Stimulated activated CD8-positive, alpha-beta memory T cell treated with anti-CD3 and anti-CD28 coated beads, Interleukin-15, amount 100 ng/mL, for 4 hours (primary cell): ENCODE data around the gene HIPK3.
"Not testable (repeated sequence)": the region's sequence is repeated elsewhere in the genome, so short reads cannot be mapped to it uniquely, and the experiment has no call there.

ENCODE experiments used
- DNase-seq, 2 donors: peaks; one replicate each; pipeline ENCODE4 v3.0.0-alpha.2; 2020; ENCODE audit warnings: low read depth in 2 of 2

Gene HIPK3

GRCh38 chr11:33303541-33303940 lies 46.4 kb downstream of the HIPK3 start:
- DNase-seq = no peak

DNA sequence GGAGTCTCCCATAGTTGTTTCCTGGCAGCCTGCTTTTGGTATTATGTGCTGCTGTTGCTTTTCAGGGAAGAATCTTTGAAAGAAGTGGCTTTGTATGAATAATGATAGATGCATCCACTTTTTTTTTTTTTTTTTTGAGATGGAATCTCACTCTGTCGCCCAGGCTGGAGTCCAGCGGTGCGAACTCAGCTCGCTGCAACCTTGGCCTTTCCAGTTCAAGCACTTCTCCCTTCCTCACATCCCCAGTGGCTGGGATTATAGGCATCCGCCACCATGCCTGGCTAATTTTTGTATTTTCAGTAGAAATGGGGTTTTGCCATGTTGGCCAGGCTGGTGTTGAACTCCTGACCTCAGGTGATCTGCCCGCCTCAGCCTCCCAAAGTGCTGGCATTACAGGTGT lies 49.6 kb downstream of the HIPK3 start:
- not testable (repeated sequence) for DNase-seq

DNA sequence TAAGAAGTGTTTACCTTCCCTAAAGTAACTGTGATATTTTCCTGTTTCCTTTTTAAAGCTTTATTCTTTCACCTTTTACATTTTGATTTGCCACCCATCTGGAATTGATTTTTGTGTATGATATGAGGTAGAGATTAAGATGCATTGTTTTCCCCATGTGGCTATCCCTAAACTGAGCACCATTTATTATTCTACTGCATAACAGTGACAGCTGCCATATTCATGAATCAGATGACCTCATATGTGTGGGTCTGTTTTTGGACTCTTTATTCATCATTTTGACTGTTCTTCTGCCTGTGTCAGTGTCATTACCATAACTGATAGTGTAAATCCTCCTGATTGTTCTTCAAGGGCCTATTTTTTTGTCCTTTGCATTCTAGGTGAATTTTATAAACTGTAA lies 50.8 kb downstream of the HIPK3 start:
- no peak for DNase-seq

- DNase-seq = no peak
Observed at GRCh38 chr11:33309118-33309517, 51.9 kb downstream of the HIPK3 start.

GRCh38 chr11:33310720-33311500 lies 53.7 kb downstream of the HIPK3 start:
- DNase-seq = no peak

DNA sequence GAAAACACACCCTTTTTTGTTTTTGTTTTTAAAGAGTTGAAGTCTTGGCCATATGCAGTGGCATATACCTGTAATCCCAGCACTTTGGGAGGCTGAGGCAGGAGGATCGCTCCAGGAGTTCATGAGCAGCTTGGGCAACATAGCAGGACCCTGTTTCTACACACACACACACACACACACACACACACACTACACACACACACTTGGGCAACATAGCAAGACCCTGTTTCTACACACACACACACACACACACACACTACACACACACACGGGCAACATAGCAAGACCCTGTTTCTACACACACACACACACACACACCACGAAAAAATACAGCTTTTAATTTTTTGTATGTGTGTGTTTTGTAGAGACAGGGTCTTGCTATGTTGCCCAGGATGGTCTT lies 54.5 kb downstream of the HIPK3 start:
- no peak for DNase-seq

GRCh38 chr11:33315822-33316221 lies 58.6 kb downstream of the HIPK3 start:
- no peak for DNase-seq

DNA sequence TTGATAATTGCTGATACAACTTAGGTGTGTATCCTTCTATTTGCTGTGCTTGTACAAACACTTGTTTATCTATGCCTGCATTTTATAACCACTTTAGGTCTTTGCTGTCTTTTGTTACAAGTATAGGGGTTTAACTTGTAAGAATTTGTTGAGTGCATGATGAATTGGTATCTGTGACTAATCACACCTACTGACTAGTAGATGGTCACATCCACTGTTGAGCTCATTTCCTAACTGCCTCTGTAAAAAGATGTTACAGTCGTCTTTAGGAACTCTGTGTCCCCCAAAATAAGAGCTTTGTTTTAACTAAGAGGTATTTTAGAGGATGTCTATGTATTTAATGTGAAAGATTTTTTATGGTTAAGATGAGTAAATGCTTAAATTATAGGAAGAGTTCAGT lies 60.5 kb downstream of the HIPK3 start:
- DNase-seq = no peak

DNA sequence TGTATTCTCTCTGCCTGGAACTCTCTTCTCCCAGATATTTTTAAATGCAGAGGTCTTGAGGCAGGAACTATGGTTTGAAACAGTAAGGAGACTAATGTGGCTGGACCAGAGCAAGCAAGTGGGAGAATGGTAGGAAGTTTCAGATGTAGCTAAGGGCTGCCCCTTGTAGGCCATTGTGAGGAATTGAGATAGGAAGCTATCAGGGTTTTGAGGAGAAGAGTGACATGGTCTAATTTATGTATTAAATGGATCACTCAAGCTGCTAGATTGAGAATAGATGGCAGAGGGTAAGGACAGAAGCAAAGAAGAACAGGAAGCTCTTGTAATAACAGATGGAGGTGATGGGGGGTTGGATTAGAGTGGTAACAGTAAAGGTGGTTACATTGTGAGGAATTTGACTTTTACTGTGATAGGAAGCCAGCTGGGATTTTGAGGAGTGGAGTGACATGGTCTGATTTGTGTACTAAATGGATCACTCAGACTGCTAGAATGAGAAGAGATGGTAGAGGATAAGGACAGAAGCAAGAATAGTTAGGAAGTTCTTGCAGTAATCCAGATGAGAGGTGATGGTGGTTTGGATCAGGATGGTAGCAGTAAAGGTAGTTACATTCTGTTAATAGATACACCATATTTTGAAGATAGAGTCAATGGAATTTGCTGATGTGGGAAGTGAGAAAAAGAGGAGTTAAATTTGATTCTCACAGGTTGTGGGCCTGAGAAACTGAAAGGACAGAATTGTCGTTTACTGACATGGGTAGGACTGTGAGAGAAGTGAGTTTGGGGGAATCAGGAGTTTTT lies 63.0 kb downstream of the HIPK3 start:
- DNase-seq = no peak

DNA sequence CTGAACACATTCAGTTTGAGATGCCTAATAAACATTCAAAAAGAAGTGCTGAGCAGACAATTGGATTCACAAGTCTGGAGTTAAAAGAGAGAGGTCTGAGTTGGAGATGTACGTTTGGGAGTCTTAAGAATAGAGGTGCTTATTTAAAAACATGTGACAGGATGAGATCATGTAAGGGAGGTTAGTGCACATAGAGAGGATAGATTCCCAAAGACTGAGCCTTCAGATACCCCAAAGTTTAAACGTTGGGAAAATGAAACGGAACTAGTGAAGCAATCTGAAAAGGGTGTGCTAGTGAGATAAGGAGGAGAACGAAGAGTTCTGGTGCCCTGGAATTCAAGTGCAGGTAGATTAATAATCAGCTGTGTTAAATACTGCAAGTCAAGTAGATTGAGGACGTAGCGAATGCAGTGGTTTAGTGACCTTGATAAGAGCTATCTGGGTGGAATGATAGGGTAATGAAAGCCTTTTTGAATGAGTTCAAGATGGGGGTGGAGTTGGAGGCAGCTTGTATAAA lies 63.7 kb downstream of the HIPK3 start:
- DNase-seq = no peak

GRCh38 chr11:33321422-33321821 lies 64.2 kb downstream of the HIPK3 start:
- no peak for DNase-seq

- DNase-seq = no peak
Observed at GRCh38 chr11:33323421-33323820, 66.2 kb downstream of the HIPK3 start.

DNA sequence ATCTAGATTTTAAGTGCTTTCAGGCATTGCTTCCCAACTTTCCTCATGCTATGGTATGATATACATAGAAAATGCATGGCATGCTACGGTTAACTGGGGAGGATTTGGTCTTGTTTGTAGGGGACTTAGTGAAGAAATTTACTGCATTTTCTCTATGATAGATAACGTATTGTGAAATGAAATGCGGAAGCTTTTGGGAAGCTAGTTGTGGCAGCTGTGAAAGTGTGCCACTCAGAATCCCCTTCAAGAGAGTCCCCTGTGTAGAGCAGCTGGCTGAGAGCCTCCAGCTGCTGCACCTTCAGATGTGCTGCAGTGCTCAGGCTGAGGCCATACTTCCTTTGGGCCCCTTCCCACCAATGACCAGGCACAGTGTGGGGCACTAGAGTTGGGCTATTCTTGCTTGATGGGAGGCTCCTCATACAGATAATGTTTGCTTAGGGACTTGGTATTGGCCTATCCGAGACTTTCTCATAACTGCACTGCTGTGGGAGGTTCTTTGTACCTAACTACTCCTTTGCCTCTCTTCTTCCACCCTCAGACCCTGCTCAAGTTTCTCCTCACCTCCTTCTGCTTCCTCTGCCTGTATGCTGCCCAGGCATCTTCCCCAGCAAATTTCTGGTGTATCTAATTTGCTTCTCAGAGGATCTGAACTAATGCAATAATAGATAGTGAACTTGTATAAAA lies 67.3 kb downstream of the HIPK3 start:
- DNase-seq = no peak

DNA sequence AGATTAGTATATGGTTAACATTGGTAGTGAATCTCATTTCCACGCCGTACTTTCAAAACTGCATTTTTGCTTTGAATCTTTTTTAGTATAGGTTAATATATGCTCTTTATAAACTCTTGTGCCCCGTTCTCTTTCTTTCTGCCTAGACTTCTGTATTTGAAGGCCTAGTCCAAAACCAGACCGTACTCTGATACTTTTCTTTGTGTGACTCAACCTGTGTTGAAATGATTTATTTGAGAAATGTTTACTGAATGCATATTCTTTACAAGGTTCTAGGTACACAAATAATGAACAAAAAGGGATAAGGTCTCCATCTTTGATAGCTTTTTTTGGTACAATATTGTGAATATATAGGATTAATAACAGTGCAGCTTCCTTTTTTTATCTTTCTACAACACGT lies 68.3 kb downstream of the HIPK3 start:
- no peak for DNase-seq

GRCh38 chr11:33329705-33330329 lies 72.6 kb downstream of the HIPK3 start:
- DNase-seq = no peak

- DNase-seq = no peak
Observed at GRCh38 chr11:33333816-33334215, 76.6 kb downstream of the HIPK3 start.

GRCh38 chr11:33334627-33335026 lies 77.4 kb downstream of the HIPK3 start:
- no peak for DNase-seq

DNA sequence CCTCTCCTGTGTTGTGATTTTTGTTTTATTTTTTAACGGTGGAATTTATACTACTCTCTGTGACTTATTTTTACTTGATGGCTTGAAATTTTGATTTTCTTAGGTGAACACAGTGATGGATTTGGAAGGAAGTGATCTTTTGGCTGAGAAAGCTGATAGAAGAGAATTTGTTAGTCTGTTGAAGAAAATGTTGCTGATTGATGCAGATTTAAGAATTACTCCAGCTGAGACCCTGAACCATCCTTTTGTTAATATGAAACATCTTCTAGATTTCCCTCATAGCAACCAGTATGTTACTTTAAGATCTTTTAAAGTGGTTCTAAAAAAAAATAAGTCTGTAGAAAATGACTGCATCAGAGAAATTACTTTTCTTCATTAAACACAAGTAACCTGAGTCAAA lies 82.1 kb downstream of the HIPK3 start:
- no peak for DNase-seq

GRCh38 chr11:33344611-33345010 lies 87.4 kb downstream of the HIPK3 start:
- DNase-seq = no peak

GRCh38 chr11:33347490-33348125 lies 90.4 kb downstream of the HIPK3 start:
- DNase-seq = no peak

GRCh38 chr11:33350287-33350686 lies 93.1 kb downstream of the HIPK3 start:
- DNase-seq = no peak
